Islet precursor cell (in vitro differentiated cells): Measurements from ENCODE around the gene FBN2.
"Not testable (repeated sequence)": the region's sequence is repeated elsewhere in the genome, so short reads cannot be mapped to it uniquely, and the experiment has no call there.

ENCODE experiments used
- DNase-seq: peaks from one replicate; pipeline ENCODE4 v3.0.0-alpha.2; 2018

FBN2 gene

DNA sequence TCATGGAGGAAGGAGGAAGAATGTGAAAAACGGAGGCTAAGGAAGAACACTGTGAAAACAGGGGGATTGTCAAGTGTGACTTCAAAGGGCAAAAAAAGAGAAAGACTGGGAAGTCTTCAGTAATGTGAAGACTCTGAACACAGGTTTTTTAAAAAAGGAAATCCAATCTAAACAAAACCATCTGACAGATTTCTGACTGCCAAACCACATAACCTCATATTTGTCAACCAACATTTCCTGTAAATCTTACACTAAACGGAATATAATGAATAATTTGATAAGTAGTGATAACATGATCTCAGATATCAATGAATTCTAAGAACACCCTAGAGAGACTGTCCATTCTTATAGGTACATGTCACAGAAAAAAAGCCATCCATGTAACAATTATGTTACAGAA is 124.7 kb downstream of the FBN2 start:
- no peak for DNase-seq

DNA sequence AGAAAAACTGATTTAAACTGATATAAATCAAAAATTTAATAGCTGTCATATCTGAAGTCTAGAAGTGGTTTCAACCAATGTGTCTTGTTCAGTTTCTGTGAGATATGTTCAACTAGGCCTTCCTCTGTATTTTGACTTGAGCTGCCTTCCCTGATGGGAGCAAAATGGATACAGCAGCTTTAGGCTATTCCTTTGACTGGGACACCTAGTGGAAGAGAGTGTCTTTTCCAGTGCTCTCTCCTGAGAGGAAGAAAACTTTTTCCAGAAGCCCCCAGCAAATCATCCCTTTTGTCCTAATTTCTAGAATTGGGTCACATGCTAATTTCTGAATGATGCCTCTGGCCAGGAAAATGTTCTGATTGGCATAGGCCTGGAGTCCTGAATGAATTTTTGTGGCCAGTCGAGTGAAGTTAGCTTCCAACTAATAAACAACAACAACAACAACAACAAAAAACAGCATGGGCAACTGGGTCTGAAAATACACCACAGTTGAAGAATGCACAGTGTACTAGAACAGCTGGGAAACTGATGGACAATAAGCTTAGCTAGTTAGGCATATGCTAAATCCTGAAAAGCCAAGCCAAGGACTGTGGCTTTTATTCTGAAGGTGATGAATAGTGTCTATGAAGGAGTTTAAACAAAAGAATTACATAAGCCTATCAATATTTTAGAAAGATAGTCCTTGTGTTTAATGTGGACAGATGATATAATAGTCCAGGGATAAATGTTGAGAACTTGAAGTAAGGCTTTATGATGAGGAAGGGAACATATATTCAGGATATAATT is 125.7 kb downstream of the FBN2 start:
- DNase-seq = no peak

DNA sequence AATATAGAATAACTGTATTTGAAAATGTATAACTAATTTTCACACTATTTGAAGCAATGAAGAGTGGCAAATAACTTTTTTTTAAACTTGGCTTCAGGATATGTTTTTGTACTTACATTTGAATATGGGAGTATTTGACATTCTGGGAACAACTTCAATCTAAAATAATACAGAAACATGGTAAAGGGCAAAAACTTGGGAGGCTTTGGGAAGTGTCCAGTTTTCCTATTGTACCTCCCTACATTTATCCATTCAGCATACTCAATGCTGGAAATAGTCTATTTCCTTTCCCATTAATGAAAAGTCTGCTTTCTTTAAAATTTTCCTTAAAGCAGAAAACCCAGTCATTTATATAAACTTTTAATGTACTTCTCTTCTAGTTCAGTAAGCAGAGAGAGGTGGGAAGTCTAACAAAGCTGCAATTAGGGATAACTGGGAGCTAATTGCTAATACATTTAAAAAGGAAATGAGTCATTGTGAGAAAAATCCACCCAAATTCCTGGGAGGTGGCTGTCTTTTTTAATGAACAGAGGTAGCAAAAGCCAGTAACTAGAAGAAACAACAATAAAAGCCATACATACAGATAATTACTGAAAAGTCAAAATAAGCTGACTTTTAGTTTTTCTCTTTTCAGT is 128.8 kb downstream of the FBN2 start:
- DNase-seq = no peak

DNA sequence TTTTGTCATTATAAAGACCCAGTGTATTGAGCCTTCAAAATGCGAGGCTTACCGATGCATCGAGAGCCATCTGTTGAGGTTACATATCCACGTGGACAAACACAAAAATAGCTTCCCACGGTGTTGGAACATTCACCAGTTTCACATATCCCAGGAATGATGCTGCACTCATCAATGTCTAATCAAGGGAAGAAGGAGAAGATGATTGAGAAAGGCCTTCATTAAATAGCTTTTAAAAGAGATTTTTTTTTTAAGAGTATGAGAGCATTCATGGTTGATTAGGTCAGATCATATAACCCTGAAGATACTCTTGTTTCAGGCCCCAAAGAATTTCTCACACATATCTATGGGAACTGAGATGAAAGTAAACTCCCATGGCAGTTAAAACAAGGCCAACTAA is 129.4 kb downstream of the FBN2 start:
- no peak for DNase-seq

DNA sequence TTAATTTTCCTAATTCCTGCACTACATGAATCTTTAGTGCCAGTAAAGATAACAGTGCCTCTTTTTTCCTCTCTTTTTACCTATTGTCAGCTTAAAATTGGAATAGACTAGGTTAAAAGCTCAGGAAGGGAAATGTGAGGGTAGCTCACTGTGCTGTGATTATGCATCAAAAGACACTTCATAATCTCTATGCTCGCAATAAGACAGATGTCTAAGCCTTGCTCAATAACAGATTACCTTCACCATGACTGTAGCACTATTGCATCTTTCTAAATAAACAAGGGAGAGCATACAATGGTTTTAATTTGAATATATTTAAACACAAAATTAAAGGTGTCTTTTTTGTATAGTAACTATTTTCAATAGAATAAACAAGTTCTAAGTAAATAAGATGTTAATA is 130.1 kb downstream of the FBN2 start:
- DNase-seq = no peak

DNA sequence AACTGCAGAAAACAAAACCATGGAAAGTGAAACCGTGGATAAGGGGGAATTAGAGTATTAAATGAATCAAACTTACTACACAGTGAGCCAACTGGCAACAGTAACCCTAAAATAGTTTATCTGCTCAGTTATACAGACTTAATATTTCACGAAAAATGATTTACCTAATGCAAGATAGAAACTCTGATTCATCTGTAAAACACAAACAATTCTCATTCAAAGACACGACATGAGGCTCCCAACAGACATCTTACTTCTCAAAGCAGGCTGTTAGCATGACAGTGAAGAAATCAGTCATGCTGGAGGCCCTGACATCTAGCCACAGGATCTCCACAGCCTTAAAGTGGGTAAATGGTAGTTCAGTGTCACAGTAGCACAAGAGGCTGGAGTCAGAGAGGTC is 131.2 kb downstream of the FBN2 start:
- no peak for DNase-seq

DNA sequence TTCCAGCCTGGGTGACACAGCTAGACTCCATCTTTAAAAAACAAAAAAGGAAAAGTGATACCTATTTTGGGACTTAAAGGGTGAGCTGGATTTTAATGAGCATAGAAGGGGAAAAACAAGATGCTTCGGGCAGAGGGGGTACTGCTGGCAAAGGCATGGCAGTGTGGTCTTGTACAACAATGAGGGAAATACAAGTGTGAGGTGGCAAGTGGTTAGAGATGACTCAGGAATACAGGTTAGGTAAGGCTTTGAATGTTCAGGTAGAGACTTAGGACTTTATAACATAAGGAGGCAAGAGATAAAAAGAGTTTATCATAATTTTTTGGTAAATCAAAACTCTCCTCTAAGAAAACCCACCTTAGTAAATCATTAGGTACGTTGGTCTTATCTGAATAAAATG is 132.9 kb downstream of the FBN2 start:
- DNase-seq = no peak

DNA sequence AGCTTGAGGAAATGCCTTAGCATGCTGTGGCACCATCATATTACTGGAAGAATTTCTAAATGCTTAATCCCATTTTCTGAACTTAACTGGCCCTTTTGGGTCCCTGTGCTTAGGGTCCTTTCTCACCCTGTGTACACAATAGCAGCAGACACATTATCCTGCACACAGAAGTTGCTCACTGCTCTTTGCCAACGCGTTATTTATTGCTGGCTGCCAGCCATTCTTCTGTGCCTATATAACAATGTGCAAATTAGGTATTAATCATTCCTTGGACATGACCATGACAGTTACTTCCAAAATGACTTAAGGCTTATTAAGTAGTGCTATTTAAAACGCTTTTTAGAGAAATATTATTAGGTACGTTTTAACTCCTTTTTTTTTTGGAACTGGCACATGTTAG is 134.7 kb downstream of the FBN2 start:
- DNase-seq = no peak

DNA sequence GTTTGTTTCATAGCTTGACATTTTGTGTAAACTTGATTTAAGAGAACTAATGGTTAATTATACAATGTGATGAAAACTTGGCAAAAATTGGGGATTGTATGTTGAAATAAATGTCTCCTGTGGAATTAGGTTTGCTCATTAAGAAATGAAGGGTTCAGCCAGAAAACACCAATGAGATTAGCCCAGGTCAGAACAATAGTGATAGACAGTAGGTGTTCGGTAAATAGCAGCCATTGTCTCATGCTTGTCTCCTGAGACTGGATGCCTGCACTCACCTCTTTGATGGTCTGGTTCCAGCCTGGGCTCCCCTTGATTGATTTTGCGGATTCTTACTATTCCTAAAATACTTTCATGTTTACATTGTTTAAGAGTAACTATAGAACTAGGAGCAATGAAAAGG is 135.5 kb downstream of the FBN2 start:
- DNase-seq = no peak

DNA sequence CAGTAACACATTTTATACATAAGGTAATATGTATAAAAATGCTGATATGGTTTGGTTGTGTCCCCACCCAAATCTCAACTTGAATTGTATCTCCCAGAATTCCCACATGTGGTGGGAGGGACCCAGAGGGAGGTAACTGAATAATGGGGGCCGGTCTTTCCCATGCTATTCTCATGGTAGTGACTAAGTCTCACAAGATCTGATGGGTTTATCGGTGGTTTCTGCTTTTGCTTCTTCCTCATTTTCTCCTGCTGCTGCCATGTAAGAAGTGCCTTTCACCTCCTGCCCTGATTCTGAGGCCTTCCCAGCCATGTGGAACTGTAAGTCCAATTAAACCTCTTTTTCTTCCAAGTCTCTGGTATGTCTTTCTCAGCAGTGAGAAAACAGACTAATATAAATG is 137.3 kb downstream of the FBN2 start:
- not testable (repeated sequence) for DNase-seq

DNA sequence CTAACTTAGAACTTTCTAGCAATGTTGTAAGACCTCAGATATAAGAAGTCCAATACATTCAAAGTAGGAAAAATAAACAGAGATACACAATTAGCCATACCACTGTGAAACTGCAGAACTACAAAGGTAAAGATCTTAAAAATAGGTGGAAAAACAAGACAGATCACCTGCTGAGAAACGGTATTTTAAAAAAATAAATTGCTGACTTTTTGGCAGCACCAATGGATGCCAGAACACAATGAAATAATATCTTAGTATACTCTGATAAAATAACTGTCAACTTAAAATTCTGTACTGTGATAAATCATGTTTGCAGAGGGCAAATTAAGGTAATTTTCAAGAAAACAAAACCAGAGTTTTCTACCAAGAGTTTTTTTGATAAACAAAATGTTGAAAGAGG is 138.9 kb downstream of the FBN2 start:
- DNase-seq = no peak

DNA sequence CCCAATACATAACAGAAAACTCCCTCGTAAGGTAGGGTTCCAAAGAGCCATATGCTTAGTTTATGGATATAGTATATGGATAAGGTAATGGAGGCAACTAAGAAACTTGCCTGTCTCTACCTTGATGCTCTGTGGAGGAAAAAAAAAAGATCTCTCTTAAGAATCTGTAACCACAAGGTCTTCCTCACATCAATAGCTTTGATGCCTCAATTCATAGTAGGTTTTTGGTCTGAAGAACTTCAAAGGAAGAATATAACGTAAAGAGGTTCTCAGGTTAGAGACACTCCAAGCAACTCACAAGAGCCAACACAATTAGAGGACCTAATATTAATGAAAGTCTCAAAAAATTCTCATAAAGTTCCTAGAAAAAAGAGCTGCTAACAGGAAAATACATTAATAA is 140.2 kb downstream of the FBN2 start:
- DNase-seq = no peak

DNA sequence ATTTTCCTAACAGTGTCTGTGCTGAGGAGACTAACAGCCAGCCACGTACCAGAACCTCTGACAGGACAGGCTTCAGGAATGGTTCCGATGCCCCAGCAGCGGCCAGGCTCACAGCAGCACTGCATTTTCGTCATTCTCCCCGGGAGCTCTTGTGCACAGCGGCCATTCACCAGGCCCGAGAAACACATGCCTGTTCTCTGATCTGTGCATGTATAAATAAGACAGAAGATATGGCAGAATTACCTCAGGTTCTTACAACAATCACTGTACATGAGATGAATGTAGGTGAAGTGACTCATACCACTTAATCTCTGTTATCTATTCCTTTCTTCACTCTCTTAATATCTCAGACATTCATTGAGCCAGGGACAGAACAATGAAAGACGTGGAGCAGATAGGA is 143.0 kb downstream of the FBN2 start:
- no peak for DNase-seq

DNA sequence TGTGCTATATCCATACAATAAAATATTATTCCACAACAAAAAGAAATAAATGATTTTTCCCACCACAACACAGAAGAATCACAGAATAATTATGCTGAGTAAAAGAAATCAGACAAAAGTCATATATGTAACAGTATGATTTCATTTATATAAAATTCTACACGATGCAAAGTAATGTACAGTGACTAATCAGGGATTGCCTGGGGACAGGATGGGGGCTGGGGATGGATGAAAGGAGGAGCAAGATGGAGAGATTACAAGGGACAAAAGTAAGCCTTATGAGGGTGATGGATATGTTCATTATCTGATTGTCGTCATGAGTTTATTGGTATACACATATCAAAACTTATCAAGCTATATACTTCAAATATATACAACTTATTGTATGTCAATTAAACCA is 154.0 kb downstream of the FBN2 start:
- no peak for DNase-seq

DNA sequence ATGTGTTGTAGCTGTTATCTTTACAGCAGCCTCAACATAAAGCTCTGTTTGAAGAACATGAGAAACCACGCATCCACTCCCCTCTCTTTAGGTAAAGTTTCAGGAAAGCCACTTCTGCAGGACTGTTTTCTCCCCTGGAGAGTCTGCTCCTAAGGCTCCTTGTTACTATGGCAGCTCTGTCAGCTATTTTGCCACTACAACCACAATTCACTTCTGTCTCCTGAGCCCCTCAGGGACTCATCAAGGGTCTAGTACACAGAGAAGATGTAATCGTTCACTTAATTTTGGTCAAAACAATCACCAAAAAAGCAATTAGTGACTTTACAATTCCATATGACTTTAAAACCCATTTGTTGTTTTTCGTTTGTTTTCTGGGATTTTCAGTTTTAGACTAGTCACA is 157.7 kb downstream of the FBN2 start:
- no peak for DNase-seq

DNA sequence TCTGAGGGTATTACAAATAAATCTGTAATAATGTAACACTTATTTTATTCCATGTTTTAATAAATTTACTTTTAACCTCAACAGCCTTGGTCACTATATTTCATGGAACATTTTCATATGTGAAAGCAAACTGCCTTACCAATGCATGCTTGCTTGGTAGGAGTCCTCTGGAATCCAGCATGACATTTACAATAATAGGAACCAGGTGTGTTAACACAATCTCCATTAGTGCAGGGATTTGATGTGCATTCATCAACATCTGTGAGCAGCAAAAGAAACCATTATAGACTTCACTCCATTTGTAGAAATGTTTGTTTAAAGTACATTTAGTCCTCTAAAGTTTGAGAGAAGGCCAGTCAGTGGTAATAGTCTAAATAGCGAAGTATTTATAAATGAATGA is 159.4 kb downstream of the FBN2 start:
- DNase-seq = no peak

DNA sequence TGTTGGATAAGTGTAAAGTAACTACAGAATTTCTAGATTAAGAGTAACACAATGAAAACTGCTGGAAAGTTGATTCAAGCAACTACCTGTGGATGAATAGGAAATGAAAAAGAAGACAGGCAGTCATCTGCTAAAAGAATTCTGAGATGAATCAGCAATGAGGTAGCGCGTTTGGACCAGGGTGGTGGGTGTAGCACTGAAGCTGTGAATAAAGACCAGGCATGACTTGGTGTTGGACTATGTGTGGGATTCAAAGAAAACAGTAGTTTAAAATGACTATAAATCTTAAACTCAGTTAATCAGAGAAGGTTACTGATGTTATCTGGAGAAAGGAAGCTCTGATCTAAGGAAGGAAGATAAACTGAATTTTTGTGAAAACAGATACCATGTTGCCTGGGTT is 159.8 kb downstream of the FBN2 start:
- no peak for DNase-seq

DNA sequence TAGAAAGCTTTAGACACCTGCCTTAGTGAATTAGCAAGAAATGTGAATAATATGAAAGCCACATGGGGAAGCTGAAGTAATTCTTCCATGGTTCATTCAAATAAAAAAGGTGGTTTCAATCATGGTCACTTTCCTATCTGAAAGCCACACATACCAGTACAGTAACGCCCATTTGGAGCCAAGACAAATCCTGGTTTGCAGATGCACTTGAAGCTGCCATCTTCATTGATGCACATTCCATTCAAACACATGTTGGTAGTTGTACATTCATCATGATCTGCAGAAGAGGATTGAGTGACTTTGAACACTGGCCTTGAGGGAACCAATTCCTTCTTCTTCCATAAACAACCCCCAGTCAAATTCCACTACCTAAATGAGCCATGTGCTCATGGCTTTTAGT is 161.5 kb downstream of the FBN2 start:
- no peak for DNase-seq

DNA sequence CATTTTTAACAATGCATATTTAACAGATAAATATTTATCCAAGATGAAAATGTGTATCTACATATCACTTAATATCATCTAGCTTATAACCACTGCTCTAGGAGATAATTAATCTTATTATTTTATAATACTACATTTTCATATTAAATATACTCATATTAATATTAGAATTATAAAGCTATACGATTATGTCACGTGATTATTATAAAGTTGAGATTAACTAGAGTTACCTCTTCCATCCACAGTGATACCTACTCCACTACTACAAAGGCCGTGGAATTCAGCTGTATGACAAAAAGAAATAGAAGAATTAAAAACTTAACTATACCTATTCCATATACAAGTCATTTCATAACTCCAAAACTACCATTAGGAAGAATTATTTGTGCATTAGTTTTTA is 171.9 kb downstream of the FBN2 start:
- no peak for DNase-seq

DNA sequence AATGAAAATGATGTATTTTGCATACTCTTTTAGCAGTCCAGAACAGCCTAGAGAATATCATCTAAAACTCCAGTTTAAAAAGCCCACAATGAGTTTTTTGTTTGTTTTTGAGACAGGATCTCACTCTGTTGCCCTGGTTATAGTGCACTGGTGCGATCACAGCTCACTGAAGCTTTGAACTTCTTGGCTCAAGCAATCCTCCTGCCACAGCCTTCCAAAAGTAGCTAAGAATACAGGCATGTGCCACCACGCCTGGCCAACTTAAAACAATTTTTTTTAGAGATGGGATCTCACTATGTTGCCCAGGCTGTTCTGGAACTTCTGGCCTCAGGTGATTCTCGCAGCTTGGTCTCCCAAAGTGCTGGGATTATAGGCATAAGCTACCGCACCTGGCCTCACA is 175.7 kb downstream of the FBN2 start:
- no peak for DNase-seq

DNA sequence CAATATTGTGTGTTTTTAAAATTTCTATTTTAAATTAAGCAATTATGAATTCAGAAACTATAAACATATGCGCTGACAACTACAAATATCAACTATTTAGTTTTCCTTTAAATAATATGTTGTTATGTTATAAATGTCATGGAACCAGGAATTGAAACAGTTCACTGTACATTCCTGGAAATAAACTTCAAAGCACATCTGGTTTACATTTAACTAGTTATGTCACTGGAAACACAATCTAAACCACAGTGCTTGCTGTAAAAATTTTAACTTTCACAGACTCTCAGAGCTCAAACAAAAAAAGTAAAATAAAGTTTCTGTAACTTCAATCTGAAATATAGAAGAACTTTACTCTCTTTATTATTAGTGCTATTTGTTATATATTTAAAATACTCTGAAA is 179.2 kb downstream of the FBN2 start:
- no peak for DNase-seq

DNA sequence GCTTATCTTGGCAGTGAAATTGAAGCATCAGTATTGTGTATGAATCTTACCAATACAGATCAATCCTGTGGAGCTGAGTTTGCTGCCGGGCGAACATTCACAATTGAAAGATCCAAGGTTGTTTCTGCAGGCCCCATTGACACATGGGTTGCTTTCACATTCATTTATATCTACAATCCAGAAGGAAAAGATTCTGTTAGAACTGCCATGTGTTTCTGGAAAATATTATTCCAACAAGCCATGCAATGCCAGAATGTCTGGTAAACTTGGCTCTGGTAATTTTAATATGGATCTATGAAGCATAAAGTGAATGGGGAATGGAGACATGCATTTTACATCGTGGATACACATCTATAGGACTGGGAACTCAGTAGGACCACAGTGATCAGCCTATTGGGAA is 180.8 kb downstream of the FBN2 start:
- no peak for DNase-seq

DNA sequence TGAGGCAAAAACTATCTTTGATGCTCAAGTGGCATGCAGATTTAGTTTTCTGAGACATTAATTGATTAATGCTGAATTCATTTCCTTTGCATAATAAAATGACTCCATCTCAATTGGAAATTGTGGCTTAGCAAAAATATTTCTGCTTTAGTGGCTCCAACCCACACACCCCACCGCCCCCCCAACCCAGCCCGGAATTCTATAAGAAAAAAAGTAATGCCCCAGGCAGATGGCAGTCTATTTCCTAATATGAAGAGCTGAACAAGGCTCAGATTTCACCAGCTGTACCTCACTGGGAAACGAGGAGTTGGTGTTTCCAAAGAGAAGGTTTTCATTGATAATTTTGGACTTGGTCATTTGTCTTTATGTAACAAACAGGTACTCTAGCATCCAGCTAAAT is 182.1 kb downstream of the FBN2 start:
- no peak for DNase-seq

DNA sequence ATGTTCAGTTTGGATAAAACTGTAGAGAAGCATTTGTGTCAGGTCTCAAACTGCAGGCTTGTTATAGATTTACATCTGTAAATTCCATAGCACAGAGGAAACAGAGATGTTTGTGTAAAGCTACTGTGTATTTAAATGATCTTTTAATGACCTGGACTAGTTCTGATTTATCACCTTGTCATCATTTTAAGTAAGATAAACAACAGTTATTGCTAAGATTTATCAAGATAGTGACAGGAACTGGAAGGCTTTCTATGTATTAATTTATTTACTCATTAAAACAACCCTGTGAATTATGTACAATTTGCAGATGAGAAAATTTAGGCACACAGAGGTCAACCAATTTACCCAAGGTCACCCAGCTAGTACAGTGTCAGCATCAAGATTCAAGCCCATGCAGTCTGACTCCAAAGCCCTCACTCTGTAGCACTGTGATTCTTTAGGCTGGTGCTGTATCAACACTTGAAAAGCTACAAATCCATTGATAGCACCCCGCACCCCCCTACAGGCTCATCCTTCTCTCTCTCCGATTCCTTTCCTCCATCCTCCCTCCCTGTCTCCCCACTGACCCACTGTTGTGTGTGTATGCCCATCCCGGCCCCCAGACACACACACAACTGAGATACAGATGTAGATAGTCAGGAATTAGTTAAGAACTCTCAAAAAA is 184.5 kb downstream of the FBN2 start:
- DNase-seq = no peak

DNA sequence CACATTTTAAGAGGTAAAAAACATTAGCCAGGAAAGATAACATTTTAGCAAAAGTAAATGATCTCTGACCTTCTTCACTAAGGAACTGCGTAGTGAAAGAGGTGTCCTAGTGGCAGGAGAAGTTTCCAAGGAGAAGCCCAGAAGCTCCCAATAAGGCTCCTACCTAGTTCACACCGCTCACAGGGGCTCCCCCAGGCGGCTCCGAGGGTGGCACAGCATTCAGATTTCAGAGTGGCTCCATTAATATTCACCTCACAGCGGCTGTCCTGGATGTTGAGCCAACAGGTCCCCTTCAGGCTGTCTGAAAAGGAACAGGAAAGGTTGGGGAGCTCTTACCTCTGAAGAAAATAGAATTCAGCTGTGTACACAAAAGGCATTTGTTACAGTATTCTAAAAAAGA is 187.3 kb downstream of the FBN2 start:
- DNase-seq = no peak
